ENCODE measurements around the gene RNASEH2C.
"Not testable (repeated sequence)": the region's sequence is repeated elsewhere in the genome, so short reads cannot be mapped to it uniquely, and the experiment has no call there.

The RNASEH2C gene

DNA sequence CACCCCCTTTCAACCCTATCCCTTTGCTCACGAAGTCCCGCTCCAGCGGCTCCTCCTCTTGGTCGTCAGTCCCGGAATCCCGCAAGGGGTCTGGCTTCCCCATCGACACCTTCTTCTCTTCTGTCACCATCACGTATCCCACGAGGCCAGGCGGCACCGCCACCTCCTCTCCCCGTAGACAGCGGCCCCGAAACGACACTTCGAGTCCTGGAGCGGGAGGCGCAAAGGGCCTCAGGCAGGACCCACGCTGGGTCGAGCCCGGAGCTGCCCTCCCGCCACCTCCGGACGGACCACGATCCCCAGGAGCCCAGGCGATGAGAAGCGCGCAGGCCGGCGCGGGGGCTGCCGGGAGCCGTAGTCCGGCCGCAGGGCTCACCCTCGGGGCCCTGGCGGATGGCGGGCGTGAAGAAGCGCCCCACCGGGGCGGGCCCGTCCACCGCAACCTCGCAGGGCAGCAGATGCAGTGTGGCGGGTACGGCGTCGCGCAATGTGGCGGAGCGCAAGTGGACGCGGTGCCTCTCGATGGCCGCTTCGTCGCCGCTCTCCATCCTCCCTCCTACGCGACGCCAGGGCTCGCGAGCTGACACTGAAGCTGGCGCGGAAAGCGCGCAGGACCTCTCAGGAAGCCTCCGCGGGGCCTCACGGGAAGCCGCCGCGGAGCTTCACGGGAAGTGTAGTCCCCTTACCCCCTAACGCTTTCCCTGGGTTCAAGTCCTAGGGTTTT lies at the start of gene RNASEH2C:
TSS of gene RNASEH2C (minus strand) at position 588 of the 724 bp plus-strand sequence. CDS start at position 548, 40 bp downstream.
- DNase-seq = peak; percentile 91

GRCh38 chr11:65767806-65768205 lies 47.2 kb upstream of the RNASEH2C start:
- not testable (repeated sequence) for DNase-seq

- no peak for DNase-seq
These were observed 46.8 kb upstream of the RNASEH2C start for GRCh38 chr11:65767406-65767805.

GRCh38 chr11:65766535-65766934 lies 45.9 kb upstream of the RNASEH2C start:
- DNase-seq = no peak

DNA sequence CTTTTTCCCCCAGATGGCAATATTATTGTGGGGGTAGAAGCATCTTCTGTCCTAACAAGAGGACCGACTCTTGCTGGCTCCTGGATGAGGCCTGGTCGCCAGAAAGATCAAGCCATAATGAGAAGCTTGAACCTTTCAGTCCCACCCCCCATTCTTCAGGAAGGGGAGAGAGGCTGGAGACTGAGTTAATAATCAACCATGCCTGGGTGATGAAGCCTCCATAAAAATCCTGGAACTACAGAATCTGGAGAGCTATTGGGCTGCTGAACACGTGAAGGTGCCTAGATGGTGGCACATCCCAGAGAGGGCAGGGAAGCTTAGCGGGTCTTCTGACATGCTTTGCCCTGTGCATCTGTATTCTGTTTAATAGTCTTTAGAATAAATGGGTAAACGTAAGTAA lies 43.8 kb upstream of the RNASEH2C start:
- DNase-seq = no peak

- not testable (repeated sequence) for DNase-seq
These were observed 42.2 kb upstream of the RNASEH2C start for GRCh38 chr11:65762816-65763215.

DNA sequence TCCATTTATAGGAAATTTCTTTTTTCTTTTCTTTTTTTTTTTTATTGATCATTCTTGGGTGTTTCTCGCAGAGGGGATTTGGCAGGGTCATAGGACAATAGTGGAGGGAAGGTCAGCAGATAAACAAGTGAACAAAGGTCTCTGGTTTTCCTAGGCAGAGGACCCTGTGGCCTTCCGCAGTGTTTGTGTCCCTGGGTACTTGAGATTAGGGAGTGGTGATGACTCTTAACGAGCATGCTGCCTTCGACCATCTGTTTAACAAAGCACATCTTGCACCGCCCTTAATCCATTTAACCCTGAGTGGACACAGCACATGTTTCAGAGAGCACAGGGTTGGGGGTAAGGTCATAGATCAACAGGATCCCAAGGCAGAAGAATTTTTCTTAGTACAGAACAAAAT lies 41.6 kb upstream of the RNASEH2C start:
- DNase-seq = not testable (repeated sequence)

DNA sequence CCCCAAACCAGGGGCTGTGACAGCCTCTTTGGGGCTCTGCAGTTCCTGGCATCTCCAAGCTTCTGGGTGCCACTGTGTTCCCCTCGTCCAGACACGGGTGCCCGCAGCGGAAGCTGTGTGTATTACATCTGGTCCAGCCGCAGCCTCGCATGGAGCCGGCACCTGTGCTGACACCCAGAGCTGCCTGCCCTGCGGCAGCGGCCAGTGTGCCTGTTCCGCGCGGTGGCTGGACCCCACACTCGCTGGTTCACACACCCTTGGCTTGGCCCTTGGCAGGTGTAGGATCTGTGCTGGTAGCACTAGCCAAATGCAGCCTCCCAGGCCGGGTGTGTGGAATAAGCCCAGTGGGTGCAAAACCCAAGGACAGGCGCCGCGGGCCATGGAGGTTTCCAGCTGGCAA lies 24.5 kb upstream of the RNASEH2C start:
- no peak for DNase-seq

DNA sequence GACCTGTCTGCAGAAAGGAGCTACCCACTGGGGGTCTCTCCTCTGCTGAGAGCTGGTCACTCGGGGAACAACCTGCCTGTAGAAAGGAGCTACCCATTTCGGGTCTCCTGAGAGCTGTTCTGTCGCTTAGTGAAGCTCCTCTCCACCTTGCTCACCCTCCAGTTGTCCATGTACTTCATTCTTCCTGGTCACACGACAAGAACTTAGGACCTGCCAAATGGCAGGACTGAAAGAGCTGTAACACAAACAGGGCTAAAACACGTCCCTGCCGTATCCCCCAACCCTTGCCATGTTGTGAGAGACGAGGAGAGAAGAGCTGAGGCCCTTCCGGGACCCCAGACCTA lies 24.1 kb upstream of the RNASEH2C start:
- DNase-seq = no peak

- DNase-seq = no peak
These were observed 23.6 kb upstream of the RNASEH2C start for GRCh38 chr11:65744026-65744698.

- DNase-seq = no peak
These were observed 23.1 kb upstream of the RNASEH2C start for GRCh38 chr11:65743681-65744025.

DNA sequence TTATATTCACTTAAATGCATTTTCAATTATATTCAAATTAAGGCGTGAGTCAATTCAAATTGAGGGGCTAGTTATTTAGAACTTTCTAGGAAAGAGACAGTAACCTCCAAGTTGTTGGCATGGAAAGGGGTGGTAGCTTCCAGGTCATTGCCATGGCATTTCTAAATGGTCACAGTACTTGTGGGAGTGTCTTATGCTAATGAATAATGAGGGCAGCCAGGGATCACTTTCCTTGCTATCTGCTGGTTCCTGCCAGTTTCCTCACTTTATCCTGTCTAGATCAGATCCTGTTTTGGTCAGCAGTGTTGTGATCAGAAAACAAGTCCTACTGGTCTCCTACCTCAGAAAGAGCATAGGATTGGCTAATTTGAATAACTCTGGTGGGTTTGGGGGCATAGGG lies 21.8 kb upstream of the RNASEH2C start:
- DNase-seq = no peak

GRCh38 chr11:65741185-65741584 lies 20.6 kb upstream of the RNASEH2C start:
- no peak for DNase-seq

- no peak for DNase-seq
These were observed 18.4 kb upstream of the RNASEH2C start for GRCh38 chr11:65739022-65739421.

GRCh38 chr11:65736810-65737209 lies 16.2 kb upstream of the RNASEH2C start:
- no peak for DNase-seq

DNA sequence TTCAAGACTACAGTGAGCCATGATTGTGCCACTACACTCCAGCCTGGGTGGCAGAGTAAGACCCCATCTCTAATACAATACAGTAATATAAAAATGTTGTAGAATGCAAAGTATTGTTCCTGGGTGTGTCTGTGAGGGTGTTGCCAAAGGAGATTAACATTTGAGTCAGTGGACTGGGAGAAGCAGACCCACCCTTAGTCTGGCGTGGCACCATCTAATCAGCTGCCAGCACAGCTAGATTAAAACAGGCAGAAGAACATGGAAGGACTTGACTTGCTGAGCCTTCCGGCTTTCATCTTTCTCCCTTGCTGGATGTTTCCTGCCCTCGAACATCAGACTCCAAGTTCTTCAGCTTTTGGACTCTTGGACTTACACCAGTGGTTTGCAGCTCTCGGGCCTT lies 14.5 kb upstream of the RNASEH2C start:
- not testable (repeated sequence) for DNase-seq

DNA sequence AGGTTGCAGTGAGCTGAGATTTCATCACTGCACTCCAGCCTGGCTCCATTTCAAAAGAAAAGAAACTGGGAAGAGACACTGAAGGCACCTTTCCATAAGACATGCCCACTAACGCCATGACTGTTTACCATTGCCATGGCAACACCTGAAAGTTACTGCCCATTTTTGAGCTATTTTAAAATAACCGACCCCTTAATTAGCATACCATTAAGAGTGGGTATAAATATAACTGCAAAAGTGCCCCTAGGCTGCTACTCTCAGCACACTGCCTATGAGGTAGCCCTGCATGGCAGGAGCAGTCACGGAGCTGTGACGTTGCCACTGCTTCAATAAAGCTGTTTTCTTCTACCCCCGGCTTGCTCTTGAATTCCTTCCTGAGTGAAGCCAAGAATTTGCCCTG lies 9.9 kb upstream of the RNASEH2C start:
- DNase-seq = no peak

DNA sequence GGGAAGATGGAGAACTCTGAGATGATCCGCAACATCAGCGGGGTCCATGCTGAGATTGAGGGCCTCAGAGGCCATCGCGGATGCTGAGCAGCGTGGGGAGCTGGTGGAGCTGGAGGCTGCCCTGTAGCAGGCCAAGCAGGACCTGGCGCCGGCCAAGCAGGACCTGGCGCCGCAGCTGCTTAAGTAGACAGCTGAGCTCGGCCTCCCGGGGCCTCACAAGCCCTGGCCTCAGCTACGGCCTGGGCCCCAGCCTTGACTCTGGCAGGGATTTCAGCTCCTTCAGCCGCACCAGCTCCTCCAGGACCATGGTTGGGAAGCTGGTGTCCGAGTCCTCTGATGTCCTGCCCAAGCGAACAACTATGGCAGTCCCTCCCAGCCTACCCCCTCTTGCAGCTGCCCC lies 7.3 kb upstream of the RNASEH2C start:
- no peak for DNase-seq

GRCh38 chr11:65726660-65727059 lies 6.1 kb upstream of the RNASEH2C start:
- no peak for DNase-seq

DNA sequence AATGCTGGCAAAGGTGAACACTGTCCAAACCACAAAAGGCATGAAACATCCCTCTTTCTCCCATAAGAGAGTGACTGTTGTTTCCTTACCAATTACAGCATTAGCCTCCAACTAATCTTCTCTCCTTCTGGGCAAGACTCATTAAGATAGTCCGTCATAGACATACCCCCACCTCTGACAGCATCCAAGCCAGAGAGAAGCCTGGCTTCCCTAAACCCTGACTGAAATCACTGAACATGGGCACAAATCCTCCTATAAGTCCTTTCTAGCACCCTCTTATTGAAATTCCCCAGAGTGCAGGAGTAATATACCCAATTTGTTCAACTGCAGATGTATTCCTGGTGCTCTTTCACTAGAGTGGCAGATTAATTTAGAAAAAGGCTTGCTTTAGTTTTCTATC lies 1.7 kb upstream of the RNASEH2C start:
- DNase-seq = no peak

DNA sequence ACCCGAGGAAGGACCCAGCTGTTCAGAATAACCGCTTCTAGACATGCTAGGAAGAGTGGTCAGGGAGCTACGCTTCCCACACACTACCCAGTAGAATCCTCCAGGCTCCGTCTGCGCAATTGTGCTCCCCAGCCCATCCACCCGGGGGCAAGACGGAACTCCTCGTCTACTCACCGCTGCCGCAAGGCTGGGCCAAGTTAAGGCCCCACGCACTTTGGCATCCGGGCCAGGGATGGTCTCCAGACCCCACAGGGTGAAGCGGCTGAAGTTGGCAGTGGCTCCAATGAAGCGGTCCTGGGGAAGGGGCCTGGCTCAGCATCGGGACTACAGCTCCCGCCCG lies 757 bp downstream of the RNASEH2C start:
- DNase-seq = no peak

DNA sequence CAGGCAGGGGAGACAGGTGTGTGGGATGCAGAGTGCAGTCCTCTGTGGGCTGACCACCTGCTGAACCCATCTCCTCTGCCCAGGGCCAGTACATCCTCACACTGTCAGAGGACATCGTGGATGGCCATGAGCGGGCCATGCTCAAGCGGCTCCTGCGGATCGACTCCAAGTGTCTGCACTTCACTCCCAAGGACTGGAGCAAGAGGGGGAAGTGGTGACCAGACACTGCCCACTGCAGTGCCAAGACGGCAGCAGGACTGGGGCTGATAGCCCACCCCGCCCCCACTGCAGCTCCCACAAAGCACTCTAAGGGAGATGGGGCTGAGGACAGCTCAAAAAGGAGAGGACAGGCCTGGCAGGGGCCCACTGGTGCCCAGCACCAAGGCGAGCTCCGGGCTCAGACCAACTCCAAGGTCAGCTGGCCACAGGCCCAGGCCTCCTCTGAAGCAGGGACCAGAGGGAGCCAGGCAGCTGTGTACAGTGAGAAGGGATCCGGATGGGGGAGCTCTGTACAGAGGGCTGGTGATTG lies 1.6 kb downstream of the RNASEH2C start:
- no peak for DNase-seq

DNA sequence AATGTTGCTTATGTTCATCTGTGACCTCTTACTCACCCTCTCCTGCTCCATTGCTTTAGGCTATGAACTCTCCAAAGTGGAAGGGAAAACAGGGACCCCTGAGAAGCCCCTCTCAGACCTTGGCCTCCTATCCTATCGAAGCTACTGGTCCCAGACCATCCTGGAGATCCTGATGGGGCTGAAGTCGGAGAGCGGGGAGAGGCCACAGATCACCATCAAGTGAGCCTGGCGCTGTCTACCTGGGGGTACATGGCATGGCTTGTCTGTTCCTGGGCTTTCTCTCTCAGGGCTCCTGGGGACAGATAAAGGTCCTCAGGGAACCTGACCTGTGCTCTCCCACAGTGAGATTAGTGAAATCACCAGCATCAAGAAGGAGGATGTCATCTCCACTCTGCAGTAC lies 2.1 kb downstream of the RNASEH2C start:
- DNase-seq = no peak

DNA sequence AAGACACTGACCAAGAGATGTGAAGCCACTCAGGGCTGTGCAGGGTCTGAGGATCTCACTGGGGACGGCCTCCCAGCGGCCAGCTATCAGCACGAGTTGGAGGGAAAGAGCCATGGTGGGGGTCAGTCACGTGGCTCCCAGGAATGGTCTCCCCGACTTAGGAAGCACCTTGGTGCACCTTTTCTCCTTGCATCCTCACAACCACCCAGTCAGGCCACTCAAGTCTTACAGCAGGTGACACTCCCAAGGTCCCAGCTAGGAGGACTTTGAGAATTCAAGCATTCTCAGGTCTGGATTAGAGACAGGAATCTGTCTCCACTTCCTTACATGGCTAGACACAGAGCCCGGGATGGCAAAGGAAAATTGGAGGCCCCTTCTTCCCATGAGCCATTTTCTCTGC lies 2.7 kb downstream of the RNASEH2C start:
- DNase-seq = no peak
